GM18868 (cell line): Measurements from ENCODE around the gene CTH.
A peak's percentile ranks its signal among the peaks of the same experiment; 100 is the strongest.
"Not testable (repeated sequence)": the region's sequence is repeated elsewhere in the genome, so short reads cannot be mapped to it uniquely, and the experiment has no call there.

Source experiments
- ATAC-seq: cut with Tn5 transposase; IDR thresholded peaks from one replicate; pipeline ENCODE4 v1.9.1; 2021; ENCODE audit warnings: mild to moderate bottlenecking, moderate library complexity; ENCODE audit not compliant: unreplicated experiment

CTH gene

DNA sequence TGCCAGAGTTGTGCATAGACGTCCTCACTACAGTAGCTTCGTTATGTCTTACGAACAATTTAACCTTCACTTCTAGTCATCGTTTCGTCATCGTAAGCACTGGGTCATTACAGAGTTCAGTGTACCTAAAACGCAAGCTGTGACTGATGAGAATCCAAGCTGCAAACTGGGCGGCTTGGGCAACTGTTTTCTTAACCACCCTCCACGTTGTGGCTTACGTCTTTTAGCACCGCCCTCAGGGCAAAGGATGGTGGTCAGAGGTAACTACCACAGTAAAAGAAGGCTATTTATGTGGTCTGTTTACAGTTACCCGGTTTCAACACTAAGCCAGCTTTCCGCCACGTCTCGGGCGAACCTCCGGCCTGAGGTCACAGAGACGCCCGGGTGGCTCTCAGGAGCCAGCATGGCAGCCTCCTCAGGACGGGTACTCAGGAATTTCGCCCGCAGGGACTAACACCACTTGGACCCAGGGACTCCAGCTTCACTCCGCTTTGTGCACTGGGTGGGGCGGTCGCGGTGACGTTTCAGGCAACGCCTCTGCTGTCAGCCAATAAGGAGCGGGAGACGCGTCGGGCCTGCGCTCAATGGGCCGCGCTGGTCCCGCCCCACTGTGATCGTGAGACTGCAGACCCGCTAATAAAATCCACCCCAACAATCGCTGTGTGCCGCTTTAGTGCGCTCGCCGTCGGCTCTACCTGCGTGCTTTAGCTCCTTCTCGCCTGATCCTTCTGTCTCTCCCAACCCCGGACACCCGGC, at the start of gene CTH:
CTH (plus strand) TSS at position 665 of the 756 bp plus-strand sequence. CDS start 148 bp downstream, outside the sequence.
- peak; percentile 95 for ATAC-seq

GRCh38 chr1:70361727-70362398, 49.2 kb upstream of the CTH start:
- ATAC-seq: no peak

DNA sequence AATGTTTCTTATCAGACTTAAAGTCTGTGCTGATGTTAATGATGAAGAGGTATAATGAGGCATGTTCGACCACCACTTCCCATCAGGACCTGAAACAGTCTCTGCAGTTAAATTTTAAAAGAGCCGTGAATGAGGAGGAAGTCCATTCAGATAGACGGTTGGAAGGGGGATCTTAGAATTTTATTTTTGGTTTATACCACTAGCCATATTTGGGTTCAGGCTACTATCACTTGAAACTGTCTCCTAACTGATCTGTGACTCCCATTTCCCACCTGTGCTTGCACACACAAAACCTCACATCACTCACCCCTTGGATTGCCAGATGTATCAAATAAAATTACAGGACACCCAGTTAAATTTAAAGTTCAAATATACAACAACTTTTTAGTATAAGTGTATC, 46.6 kb upstream of the CTH start:
- no peak for ATAC-seq

GRCh38 chr1:70366425-70366952, 44.6 kb upstream of the CTH start:
- not testable (repeated sequence) for ATAC-seq

DNA sequence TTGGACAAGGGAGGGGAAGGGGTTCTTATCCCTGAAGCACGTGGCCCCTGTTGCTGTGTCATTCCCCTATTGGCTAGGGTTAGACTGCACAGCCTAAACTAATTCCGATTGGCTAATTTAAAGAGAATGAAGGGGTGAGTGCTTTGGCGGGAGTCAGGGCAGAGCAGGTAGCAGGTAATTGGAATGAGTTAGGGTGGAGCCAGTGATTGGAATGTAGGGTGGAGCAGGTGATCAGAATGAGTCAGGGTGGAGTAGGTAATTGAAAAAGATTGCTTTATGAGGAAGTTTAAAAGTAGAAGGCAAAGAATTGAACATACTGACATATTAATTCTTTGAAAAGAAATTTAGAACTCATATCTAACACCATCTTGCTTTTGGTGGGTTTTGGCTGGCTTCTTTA, 44.1 kb upstream of the CTH start:
- not testable (repeated sequence) for ATAC-seq

DNA sequence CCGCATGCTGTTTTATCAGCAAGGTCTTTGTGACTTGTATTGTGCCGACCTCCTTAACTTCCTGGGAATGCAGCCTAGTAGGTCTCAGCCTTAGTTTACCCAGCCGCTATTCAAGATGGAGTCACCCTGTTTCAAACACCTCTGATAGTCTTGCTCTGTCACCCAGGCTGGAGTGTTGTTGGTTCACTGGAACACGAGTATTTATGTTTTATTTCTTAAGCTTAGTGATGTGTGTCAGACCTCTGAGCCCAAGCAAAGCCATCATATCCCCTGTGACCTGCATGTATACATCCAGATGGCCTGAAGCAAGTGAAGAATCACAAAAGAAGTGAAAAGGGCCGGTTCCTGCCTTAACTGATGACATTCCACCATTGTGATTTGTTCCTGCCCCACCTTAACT, 43.7 kb upstream of the CTH start:
- not testable (repeated sequence) for ATAC-seq

DNA sequence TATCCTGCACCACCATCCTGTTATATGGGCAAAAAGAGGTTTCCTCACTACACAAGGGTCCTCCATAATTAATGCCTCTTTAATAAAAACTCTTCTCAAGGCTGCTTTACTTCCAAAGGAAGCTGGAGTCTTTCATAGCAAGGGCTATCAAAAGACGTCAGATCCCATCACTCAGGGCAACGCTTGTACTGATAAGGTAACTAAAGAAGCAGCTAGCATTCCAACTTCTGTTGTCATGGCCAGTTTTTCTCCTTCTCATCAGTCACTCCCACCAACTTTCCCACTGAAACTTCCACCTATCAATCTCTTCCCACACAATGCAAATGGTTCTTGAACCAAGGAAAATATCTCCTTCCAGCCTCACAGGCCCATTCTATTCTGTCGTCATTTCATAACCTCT, 39.5 kb upstream of the CTH start:
- ATAC-seq: not testable (repeated sequence)

GRCh38 chr1:70372426-70372825, 38.6 kb upstream of the CTH start:
- no peak for ATAC-seq

GRCh38 chr1:70373580-70373979, 37.5 kb upstream of the CTH start:
- ATAC-seq: not testable (repeated sequence)

DNA sequence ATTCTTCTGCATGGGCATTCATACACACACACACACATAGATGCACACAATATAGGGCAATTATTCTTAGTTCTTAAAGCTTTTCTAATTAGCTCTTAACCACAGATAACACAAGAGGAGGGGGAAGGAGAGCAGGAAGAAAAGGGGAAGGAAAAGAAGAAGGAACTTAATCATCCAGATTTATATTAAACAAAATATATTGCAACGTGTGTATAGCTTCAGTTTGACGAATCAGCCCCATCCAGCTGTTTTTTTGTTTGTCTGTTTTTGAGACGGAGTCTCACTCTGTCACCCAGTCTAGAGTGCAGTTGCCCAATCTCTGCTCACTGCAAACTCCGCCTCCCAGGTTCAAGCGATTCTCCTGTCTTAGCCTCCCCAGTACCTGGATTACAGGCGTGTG, 34.9 kb upstream of the CTH start:
- ATAC-seq: no peak

GRCh38 chr1:70382682-70383081, 28.4 kb upstream of the CTH start:
- peak; percentile 83 for ATAC-seq

- no peak for ATAC-seq
Measured at GRCh38 chr1:70383483-70383882, 27.6 kb upstream of the CTH start.

GRCh38 chr1:70384542-70384941, 26.5 kb upstream of the CTH start:
- no peak for ATAC-seq

- ATAC-seq: no peak
Measured at GRCh38 chr1:70385477-70385876, 25.6 kb upstream of the CTH start.

GRCh38 chr1:70386121-70386520, 24.9 kb upstream of the CTH start:
- no peak for ATAC-seq

DNA sequence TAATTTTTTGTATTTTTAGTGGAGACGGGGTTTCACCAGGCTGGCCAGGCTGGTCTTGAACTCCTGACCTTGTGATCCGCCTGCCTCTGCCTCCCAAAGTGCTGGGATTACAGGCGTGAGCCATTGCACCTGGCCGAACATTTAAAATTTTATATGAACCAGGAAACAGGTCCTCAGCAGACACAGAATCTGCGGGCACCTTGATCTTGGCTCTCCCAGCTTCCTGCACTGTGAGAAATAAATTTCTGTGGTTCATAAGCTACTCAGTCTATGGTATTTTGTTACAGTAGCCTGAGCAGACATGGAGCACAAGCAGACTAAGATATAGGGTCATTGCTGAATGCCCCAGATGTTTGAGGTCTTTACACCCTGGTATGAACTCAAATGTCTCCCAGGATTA, 23.6 kb upstream of the CTH start:
- no peak for ATAC-seq

DNA sequence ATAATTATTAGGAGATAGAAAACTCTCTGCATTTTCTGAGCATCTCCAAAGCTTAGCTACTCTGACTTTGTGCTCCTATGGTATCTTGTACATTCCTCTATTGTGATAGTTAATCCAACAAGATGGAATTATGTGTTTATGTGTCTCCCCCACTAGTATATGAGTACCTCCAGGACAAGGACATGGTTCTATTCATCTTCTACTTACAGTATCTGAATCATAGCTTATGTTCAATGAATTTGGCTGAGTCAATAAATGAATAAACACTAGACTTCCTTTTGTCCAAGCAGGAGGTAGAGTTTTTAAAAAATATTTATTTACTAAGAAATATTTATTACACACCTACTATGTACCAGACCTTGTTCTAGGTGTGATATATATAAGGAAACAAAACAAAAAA, 18.4 kb upstream of the CTH start:
- no peak for ATAC-seq

GRCh38 chr1:70396607-70397006, 14.5 kb upstream of the CTH start:
- ATAC-seq: no peak

DNA sequence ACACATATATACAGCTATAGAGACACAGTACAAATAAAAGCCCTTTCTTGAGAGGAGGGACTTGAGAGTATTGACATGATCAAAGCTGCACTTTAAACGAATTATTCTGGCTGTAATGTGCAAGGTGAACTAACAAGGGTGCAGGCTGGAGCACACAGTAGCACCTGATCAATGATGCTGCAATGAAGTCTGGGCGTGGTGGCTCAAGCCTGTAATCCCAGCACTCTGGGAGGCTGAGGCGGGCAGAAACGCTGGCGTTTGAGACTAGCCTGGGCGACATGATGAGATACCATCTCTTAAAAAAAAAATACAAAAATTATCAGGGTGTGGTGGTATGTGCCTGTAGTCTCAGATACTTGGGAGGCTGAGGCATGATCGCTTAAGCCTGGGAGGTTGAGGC, 14.1 kb upstream of the CTH start:
- ATAC-seq: no peak

GRCh38 chr1:70400335-70400734, 10.7 kb upstream of the CTH start:
- no peak for ATAC-seq

DNA sequence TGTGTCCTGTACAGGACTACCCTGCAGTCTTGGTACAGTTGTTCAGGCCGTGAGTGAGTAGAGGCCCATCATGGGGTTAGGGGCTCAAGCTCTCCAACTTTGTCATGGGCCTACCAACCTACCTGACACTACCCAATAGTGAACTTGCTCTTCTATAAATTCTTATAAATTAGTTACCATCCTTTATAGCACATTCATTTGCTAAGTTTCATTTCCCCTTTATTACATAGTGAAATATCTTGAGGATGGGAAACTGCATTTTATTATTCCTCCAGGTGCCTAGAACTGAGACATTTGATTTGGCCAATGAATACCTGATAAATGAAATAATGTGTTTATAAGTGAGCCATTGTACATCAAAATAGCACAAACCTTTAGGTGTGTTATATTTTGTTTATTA, 9.1 kb upstream of the CTH start:
- peak; percentile 60 for ATAC-seq

DNA sequence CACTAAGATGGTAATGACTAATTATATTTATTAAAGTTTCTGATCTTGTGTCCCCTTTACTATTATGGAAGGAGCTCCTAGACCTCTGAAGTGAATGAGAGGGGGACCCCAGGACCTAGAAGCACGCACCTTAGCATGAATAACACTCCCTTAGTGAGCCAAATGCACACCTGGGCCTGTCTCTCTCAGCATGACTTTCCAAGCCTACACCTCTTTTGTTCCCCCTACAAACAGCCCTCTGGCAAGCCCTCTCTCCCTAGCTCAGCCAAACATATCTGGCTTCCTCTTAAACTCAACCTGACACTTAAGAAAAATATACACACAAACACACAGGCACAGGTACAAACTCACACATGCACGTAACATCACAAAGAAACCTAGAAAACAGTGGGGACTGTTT, 7.3 kb upstream of the CTH start:
- ATAC-seq: no peak
